Gastrocnemius medialis (tissue), 4 donors: Measurements from ENCODE around the gene ZNF283.
"Not testable (repeated sequence)": the region's sequence is repeated elsewhere in the genome, so short reads cannot be mapped to it uniquely, and the experiment has no call there.

Experiments
- CTCF ChIP-seq, 5 experiments: fragments of 450-650 bp in 3 of 5; fragments of 200-600 bp in 2 of 5; sonication (generic) in 2 of 5; IDR thresholded peaks in 4 of 5; conservative IDR thresholded peaks in 1 of 5; 1 replicate in 4 of 5; 2 replicates in 1 of 5; pipeline ENCODE4 v1.5.1; 2016 to 2019; ENCODE audit warnings: antibody characterized with exemption in 5 of 5, mild to moderate bottlenecking in 3 of 5, moderate library complexity in 3 of 5
- POLR2A ChIP-seq, 2 donors: fragments of 450-650 bp; IDR thresholded peaks; one replicate each; pipeline ENCODE4 v1.6.1; 2017; ENCODE audit warnings: antibody characterized with exemption in 2 of 2, mild to moderate bottlenecking in 2 of 2, moderate library complexity in 2 of 2

- not testable (repeated sequence) for TF ChIP-seq CTCF (IDR thresholded peaks at IDR 0.05 in 4 of 5, conservative IDR thresholded peaks at IDR 0.05 in 1 of 5); POLR2A (IDR thresholded peaks at IDR 0.05)
These were observed 20.7 kb upstream of the ZNF283 start for GRCh38 chr19:43806401-43806800.
